Stimulated activated CD4-positive, alpha-beta T cell treated with anti-CD3 and anti-CD28 coated beads, TNF-alpha, amount 100 ng/mL, for 1 hour (primary cell): ENCODE results near the gene PRSS53.
A peak's percentile ranks its signal among the peaks of the same experiment; 100 is the strongest.

Source experiments
- DNase-seq, 3 donors: peaks; one replicate each; pipeline ENCODE4 v3.0.0-alpha.2; 2020; ENCODE audit warnings: low read depth in 3 of 3, low spot score in 1 of 3

PRSS53 gene

GRCh38 chr16:31080035-31080629 lies 8.6 kb downstream of the PRSS53 start:
- DNase-seq = no peak

DNA sequence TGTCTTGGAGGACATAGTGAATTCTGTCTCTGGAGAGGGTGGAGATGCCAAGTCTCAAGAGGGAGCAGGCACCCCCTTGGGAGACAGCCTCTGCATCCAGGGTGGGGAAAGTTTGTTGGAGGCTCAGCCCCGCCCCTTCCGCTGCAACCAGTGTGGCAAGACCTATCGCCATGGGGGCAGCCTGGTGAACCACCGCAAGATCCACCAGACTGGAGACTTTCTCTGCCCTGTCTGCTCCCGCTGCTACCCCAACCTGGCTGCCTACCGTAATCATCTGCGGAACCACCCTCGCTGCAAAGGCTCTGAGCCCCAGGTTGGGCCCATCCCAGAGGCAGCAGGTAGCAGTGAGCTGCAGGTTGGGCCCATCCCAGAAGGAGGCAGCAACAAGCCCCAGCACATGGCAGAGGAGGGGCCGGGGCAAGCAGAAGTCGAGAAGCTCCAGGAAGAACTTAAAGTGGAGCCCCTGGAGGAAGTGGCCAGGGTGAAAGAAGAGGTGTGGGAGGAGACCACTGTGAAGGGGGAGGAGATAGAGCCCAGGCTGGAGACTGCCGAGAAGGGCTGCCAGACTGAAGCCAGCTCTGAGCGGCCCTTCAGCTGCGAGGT lies 9.3 kb downstream of the PRSS53 start:
- DNase-seq = no peak

- no peak for DNase-seq
These were observed 10.0 kb downstream of the PRSS53 start for GRCh38 chr16:31078597-31079341.

DNA sequence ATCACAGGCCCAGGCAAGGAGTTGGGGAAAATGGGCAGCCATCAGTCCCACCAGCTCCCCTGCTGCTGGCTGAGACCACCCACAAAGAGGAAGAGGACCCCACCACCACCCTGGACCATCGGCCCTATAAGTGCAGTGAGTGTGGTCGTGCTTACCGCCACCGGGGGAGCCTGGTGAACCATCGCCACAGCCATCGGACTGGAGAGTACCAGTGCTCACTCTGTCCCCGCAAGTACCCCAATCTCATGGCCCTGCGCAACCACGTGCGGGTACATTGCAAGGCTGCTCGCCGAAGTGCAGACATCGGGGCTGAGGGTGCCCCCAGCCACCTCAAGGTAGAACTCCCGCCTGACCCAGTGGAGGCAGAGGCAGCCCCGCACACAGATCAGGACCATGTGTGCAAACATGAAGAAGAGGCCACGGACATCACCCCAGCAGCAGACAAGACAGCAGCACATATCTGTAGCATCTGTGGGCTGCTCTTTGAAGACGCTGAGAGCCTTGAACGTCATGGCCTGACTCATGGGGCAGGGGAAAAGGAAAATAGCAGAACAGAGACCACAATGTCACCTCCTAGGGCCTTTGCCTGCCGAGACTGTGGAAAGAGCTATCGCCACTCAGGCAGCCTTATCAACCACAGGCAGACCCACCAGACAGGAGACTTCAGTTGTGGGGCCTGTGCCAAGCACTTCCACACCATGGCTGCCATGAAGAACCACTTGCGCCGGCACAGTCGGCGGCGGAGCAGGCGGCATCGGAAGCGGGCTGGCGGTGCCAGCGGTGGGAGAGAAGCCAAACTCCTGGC lies 10.9 kb downstream of the PRSS53 start:
- no peak for DNase-seq

- DNase-seq = no peak
These were observed 11.7 kb downstream of the PRSS53 start for GRCh38 chr16:31077024-31077423.

GRCh38 chr16:31076319-31076718 lies 12.4 kb downstream of the PRSS53 start:
- DNase-seq = no peak

DNA sequence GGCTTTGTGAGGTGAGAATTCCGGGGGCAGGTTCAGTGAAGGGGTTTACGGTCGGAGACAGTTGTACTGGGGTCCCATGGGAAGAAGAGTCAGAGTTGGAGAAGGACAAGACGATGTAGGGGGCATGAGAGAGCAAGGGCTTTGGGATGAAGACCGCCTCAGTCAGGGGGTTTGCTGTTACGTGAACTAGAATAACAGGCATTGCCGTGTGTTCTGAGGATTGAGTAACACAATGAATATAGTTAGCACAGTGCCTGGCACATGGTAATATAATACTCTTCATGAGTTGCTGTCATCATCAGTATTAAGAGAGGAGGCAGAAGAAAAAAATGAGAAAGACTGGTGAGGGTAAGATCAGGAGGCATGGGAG lies 13.9 kb downstream of the PRSS53 start:
- DNase-seq = no peak

GRCh38 chr16:31073970-31074813 lies 14.6 kb downstream of the PRSS53 start, which contains the start of the genes ZNF646 and ZNF668:
Gene ZNF646 (plus strand): TSS chr16:31074422. CDS start chr16:31076325, 1,903 bp downstream.
Gene ZNF668 (minus strand): TSS chr16:31074240. CDS start chr16:31064459, 9,781 bp downstream.
- peak; percentile 87 to 94 (median 93) for DNase-seq

GRCh38 chr16:31073142-31073969 lies 15.4 kb downstream of the PRSS53 start:
- DNase-seq = peak; percentile 56 to 85 (median 59)

DNA sequence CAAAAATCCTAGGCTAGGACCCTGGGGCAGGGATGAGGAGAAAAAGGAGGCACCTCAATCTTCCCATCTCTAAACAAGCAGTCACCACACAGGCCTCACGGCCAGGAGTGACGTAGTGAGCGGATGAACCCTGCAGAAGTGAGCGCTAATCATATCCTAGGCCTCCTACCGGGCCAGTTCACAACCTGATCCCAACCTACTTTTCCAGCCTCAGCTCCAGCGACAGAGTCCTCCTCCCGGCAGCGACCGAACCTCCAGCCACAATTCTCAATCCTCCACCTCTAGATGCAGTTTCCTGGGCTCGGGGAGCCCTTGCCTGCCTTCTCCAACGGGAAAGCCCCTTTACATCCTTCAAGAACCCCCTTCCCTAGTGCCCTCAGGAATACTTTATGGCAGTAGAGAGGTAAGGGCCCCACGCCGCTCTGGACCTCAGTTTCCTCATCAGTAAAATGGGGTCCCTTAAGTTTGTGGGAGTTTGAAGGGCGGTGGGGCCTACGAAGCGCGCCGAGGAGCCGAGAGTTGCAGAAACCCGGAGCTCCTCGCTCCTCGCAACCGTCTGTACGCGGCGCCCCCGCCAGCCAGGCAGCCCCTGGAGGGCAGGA lies 16.1 kb downstream of the PRSS53 start:
- no peak for DNase-seq

GRCh38 chr16:31071861-31072260 lies 16.9 kb downstream of the PRSS53 start:
- DNase-seq = no peak

DNA sequence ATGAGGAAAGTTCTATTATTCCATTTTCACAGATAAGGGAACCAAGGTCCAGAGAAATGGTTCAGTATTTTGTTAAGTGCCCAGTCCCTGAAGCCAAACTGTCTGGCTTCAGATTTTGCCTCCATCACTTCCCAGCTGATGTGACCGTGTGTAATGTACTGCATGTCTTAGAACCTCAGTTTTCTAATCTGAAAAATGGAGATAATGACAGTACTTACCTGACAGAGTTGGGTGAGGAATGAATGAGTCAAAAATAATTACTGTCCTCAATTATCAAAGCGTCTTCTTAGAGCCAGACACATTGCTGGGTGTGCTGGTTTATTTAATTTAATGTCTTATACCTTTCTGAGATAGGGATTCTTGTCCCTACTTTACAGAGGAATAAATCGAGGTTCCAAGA lies 21.4 kb downstream of the PRSS53 start:
- DNase-seq = no peak

DNA sequence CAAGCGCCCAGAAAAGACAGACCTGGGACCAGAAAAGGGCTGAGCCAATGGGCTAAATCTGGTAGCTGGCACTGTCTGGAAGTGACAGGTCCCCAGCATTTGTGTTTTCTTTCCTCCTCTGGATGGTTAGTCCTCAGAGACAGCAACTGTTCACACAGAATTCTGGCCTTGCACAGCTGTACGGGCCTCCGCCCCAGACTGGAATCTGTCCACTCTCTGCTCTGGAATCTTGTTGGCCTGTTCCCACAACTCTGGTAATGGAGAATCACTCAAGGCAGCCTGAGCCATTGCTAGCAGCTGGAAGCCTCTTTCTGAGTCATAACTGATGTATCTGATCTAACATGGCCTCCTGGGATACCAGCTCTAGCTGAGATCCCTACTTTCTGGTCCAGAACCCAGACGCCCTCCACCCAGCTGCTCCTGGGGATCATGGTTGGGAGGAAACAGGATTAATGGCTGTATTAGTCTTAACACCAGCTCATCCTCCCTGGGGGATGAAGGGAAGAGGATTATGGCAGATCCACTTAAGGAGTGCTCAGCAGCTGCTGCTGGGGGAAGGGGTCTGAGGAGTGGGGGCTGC lies 23.8 kb downstream of the PRSS53 start:
- no peak for DNase-seq

DNA sequence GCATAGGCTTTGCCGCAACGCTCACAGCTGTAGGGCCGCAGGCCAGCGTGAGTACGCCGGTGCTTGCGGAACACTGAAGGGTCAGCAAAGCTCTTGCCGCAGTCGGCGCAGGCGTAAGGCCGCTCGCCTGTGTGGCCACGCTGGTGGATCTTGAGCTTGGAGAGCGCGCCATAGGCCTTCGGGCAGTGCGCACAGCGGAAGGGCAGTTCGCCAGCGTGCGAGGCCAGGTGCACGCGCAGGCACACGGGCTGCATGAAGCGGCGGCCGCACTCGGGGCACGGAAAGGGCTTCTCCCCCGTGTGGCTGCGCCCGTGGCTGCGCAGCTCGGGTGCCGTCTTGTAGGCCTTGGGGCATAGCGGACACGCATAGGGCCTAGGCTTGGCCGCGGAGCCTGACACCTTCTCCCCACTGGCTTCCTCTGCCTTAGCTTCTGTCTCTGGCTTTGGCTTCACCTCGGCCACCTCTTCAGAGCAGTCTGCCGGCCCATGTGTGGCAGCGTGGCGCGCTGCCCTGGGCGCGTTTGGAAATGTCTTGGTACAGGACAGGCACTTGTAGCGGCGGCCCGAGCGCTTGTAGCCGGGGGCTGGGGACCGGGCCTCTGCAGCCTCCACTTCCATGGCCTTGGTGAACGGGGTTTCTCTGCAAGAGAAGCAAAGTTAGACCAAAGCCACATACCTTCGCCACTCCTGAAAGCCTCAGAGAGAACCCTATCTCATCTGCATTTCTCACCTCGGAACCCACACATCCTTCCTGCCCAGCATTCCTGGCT lies 24.7 kb downstream of the PRSS53 start:
- DNase-seq = no peak

- DNase-seq = no peak
These were observed 25.3 kb downstream of the PRSS53 start for GRCh38 chr16:31063495-31063842.

GRCh38 chr16:31061813-31062440 lies 26.8 kb downstream of the PRSS53 start:
- DNase-seq = no peak

DNA sequence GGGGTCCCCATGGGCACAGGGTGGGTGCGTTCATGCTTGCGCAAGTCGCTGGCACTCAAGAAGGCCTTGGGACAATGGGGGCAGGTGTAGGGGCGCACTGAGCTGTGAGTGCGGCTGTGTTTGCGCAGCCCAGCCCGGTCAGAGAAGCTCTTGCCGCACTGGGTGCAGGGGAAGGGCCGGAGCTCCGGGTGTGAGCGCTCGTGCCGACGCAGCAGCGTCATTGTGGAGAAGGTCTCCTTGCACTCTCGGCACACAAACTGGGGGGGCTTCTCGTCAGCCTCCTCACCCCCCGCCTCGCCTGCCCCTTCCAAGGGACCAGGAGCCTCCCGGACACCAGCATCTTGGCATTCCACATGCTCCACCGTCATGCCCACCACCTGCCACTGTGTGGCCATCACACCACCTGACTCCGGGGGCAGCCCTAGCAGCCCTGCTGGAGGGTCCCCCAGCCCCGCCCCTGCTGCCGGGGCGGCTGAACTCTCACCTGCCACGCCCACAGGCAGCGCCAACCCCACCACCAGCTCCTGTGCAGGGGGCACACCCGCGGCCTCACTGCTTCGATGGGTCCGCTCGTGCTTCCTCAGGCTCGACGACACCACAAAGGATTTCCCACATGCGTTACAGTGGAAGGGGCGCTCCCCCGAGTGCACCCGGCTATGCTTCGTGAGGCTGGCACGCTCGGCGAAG lies 27.5 kb downstream of the PRSS53 start:
- no peak for DNase-seq
